Cerebellar cortex (tissue), 1 donor: Measurements from ENCODE around the gene NTSR2.

Experiments
- DNase-seq: peaks from one replicate; pipeline ENCODE4 v3.0.0-alpha.2; 2015; ENCODE audit warnings: low spot score

Gene NTSR2

DNA sequence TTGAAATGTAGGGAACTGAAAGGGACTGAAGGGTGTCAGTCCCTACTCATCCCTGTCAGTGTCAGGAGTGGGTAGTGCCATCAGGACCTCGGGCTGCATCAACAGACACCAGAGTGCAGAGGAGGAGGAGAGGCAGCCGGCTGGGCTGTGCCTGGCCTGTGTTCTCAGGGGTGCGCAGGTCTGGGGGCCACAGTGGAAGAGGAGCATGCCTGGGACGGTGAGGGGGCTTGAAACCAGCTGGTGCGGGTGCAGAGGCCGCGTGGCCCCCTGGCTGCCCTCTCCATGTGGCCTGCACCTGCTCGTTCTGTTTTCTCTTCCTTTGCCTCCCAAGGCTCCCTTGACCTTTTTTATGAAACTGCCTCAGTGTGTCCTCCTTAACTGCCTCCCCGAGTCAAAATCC is 41.3 kb downstream of the NTSR2 start:
- DNase-seq = no peak

DNA sequence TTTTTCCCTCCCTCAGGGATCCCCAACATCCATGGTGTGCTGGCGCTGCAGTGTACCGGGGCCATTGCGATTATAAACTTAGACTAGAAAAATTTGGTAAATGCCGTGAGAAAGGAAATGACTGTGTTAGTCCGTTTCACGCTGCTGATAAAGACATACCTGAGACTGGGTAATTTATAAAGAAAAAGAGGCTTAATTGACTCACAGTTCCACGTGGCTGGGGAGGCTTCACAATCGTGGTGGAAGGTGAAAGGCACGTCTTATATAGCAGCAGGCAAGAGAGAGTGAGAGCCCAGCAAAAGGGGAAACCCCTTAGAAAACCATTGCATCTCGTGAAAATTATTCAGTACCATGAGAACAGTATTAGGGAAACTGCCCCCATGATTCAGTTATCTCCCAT is 44.3 kb downstream of the NTSR2 start:
- no peak for DNase-seq

DNA sequence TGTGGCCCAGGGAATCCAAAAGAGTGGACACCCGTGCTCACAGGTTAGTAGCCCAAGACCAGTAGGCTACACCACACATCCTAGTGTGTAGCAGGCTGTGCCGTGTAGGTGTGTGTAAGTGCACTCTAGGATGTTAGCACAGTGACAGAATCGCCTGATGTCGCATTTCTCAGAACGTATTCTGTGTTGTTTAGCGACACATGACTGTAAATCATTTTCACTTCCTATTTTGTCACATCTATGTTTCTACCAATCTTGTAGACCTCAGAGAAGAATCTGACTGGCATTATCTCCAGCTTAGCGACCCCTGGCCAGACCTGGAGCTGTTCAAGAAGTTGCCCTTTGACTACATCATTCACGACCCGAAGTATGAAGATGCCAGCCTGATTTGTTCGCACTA is 45.1 kb downstream of the NTSR2 start:
- DNase-seq = no peak

DNA sequence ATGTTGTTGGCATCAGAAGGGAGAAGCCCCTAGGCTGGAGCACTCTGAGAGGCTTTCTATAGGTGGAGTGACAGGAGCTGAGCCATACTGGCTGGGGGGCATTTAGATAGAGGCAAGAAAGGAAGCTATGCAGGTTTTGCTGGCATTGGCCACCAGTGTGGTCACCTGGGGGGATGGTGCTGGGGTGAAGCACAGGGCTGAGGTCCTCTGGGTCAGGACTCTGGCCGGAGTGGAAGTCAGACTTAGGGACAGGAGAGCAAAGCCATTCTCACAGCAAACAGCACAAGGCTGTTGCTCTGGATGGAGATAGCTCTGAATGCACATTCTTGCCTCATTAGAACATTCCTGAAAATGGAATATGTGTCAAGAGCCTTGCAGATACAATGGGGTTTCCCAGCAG is 47.4 kb downstream of the NTSR2 start:
- DNase-seq = no peak

DNA sequence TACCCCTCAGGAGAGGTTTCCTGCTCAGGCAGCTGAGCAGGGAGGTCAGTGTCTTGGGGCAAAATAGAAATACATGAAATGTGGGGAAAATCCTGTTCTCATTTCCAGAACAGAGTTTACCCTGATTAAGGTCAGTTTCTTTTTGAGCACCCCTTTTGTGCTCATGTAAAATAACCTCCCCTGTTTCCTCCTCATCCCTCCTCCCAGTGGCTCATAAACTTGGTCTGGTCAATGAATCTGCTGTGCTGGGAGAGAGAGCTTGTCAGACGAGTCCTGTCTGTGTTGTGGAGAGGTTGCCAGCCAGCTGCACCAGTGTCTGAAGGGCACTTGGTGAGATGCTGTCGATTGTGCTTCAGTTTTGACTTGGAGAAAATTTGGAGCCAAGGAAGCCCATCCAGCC is 48.6 kb downstream of the NTSR2 start:
- DNase-seq = no peak

DNA sequence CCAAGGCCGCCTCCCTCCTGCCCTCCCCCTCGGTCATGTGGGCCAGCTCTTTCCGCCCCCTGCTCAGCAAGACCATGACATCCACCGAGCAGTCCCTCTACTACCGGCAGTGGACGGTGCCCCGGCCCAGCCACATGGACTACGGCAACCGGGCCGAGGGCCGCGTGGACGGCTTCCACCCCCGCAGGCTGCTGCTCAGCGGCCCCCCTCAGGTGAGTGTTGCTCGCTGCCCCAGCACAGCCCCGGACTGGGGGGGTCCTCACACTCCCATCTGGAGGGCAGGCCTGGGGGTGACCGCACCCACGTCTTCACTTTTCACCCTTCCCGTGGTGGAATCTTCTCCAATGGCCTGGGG is 51.3 kb downstream of the NTSR2 start:
- DNase-seq = no peak

DNA sequence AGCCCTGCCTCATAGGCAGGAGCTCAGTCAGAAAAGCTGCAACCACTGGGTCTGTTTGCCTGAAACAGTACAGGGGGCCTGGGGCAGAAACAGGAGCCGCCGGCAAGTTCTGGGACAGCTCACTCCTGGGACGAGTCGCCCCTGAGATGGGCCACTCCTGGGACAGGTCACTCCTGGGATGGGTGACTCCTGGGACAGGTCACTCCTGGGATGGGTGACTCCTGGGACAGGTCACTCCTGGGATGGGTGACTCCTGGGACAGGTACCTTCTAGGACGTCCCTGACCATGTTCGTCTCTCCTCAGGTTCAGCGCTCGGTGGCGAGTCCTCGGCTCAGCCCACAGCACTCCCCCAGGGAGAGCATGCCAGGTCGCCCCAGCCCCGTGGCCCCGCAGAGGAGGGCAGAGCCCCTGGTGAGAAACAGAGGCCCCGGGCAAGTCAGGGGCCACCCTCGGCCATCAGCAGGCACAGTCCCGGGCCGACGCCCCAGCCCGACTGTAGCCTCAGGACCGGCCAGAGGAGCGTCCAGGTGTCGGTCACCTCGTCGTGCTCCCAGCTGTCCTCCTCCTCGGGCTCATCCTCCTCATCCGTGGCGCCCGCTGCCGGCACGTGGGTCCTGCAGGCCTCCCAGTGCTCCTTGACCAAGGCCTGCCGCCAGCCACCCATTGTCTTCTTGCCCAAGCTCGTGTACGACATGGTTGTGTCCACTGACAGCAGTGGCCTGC is 51.8 kb downstream of the NTSR2 start:
- no peak for DNase-seq

DNA sequence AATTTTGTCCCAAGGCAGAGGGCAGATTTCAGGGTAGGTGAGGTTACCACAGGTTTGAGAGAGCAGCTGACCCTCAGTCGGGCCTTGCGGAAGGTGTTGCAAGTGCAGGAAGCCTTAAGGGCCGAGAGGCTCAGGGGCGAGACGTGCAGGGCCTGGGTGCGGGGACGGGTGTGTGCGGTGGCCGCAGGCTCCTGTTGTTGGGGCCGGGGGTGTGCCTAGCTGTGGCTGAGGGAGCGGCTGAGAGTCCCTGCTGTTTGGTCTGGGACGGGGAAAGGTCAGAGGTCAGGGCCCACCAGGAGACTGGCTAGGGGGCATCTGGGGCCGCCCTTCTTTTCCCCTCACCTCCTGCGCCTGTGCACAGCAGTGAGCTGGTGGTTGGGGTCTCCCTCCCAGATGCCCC is 52.5 kb downstream of the NTSR2 start:
- DNase-seq = no peak

DNA sequence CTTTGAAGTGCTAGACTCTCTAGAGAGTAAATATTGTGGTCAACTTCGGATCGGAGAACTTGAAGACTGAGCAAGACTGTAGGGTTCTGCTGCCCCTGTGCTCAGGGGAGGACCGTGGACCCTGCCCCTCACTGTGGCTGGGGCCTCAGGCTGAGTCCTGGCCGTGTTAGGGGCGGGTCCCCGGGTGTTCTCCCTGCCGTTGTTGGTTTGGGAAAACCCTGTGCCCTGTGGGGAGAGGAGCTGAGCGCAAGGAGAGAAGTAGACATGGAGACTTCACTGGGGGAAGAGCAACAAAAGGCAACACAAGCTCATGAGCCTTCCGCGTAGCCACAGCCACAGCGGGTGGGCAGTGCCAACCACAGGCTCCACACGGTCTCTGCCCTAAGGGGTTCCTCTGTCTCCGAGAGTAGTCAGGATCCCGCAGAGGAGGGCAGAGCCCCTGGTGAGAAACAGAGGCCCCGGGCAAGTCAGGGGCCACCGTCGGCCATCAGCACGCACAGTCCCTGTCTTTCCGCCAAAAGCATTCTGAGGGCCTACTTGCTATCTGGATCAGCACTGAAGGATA is 53.1 kb downstream of the NTSR2 start:
- DNase-seq = no peak

DNA sequence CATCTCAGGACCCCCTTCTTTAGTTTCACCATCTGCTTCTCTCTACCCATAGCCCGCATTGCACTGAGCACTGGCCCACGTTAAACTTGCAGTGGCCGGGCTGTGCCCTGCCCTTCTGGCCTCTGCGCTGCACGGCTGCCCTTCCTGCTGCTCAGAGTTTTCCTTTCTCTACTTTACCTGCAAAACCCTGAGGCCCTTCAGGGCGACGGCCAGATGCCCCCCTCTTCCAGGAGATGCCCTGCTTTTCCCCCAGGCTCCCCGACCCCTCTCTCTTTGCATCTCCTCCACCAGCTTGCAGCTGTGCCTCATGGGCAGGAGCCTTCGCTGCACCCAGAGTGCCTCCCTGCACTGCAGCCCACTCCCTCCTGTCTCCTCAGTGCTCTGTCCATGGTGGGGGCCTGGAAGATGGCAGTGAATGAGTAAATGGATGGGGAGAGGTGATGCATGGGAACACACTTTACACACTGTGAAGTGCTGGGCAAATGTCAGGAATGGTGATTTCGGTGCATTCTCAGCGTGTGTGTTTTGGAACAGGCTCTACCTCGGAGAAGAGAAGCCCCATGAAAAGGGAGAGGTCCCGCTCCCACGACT is 53.8 kb downstream of the NTSR2 start:
- DNase-seq = no peak

DNA sequence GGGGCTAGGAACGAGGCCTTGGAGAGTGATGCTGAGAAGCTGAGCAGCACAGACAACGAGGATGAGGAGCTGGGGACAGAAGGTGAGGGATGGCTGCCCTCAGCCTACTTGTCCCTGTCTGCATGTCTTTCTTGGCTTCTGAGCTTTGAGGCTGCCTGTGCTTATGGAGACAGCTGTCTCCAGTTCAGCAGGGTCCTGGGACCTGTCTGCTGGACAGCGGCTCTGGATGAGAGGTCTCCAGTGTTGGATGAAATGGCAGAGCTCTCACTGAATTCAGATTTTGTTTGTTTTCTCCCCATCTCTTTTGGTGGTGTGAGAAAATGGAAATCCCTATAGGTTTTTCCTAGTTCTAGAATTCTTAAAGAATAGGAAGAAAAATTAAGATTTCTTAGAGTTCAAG is 54.8 kb downstream of the NTSR2 start:
- no peak for DNase-seq

DNA sequence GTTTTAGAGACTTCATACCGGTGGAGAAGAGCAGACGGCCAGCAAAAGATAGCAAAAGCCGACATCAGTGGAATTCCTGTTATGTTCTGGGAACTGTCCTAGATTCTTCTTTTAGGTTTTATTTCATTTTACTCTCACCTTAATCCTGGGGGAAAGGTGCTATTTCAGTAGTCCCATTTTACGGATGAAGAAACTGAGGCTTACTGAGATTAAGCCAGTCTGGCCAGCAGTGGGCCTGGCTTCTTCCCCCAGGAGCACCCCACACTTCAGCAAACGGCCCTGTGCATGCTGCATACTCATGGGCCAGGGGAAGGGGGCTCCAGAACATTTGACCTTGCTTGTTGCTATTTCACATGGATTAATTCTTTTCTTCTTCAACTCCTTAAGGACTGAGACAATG is 56.7 kb downstream of the NTSR2 start:
- no peak for DNase-seq

DNA sequence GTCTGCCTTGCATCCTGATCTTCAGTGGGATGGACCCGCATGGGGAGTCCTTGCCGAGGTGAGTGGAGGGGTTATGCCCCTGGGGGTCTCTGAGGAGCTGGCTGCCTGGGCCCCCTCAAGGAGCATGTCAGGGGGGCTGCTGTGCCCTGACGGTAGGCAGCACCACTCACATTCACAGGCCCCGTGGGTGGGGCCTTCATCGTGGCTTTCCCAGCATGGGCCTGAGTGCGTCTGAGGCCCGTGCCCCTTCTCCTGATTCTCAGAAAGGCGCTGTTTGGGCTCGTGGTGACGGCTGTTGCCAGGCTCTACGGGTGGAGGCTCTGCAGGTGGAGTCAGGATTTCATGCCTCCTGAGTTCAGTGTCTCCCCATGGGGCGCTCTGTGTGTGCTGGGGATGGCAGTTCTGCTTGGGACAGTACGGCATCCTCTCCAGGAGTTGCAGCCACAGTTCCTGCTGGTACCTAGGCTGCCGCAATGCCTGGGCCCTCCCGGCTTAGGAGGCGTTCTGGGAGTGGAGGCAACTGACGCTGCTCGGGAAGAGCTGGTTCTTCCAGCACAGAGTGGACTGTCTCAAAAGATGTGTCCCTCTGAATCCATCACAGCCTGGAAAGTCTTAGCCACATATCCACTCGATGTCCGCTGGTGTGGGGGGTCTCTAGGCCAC is 57.3 kb downstream of the NTSR2 start:
- DNase-seq = no peak

DNA sequence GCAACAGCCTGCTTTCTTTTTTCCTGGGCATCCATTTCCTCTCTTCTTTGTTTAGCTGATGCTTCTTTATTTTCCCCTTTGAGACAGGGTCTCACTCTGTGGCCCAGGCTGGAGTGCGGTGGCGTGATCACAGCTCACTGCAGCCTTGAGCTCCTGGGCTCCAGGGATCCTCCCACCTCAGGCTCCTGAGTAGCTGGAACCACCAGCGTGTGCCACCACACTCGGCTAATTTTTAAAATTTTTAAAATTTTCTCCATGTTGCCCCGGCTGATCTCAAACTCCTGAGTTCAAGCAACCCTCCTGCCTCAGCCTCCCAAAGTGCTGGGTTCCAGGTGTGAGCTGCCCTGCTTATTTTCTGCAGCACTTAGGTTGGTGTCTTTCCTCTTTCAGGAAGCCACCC is 58.7 kb downstream of the NTSR2 start:
- no peak for DNase-seq

DNA sequence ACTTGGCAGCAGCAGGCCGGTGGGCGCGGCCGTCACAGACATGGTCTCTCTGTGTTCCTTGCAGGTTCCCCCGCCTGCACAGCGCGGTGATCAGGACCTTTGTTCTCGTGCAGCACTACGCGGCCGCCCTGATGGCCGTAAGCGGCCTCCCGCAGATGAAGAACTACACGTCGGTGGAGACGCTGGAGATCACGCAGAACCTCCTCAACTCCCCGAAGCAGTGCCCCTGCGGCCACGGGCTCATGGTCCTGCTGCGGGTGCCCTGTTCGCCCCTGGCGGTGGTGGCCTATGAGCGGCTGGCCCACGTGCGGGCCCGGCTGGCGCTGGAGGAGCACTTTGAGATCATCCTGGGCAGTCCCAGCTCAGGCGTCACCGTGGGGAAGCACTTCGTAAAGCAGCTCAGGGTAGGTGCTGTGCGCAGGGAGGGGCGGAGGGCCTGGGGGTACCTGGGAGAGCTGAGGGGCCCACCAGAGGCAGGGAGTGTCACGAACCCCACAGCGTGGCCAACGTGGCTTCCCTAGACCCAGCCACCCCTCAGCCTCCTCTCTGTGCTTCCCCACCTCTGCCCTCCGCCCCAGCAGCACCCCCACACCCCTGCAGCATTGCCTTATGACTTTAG is 59.3 kb downstream of the NTSR2 start:
- DNase-seq = no peak
